Left renal cortex interstitium (tissue), 4 donors: Measurements from ENCODE around the gene MAP4. TPM values are rescaled to one million over a fixed set of nuclear protein-coding genes. Genes with fewer than 3 reads are reported as not detected.

Experiments
- DNase-seq, 4 donors: peaks; one replicate each; pipeline ENCODE4 v3.0.0-alpha.2; 2013; ENCODE audit warnings: low read depth in 4 of 4, low spot score in 2 of 4, missing footprints in 1 of 4
- polyA plus RNA-seq, 4 donors: library from polyadenylated mRNA; unstranded; fragments of 120-200 nt; gene quantifications; one replicate each; pipeline ENCODE4 v1.2.1, GENCODE V29; 2013; ENCODE audit not compliant: insufficient read length in 4 of 4

The MAP4 gene
- polyA plus RNA-seq, 4 donors = 165 to 180 (median 176) TPM

- DNase-seq = no peak
These were observed 145.4 kb downstream of the MAP4 start for GRCh38 chr3:47870702-47871260.

GRCh38 chr3:47870156-47870555 is 146.1 kb downstream of the MAP4 start:
- DNase-seq = no peak

GRCh38 chr3:47868306-47868705 is 147.9 kb downstream of the MAP4 start:
- DNase-seq = no peak

- DNase-seq = no peak
These were observed 148.7 kb downstream of the MAP4 start for GRCh38 chr3:47867451-47868044.

- DNase-seq = no peak
These were observed 151.0 kb downstream of the MAP4 start for GRCh38 chr3:47865192-47865591.

- no peak for DNase-seq
These were observed 152.7 kb downstream of the MAP4 start for GRCh38 chr3:47863391-47864128.

GRCh38 chr3:47859956-47860605 is 156.1 kb downstream of the MAP4 start:
- no peak for DNase-seq

GRCh38 chr3:47857151-47857550 is 159.1 kb downstream of the MAP4 start:
- no peak for DNase-seq

GRCh38 chr3:47856669-47857068 is 159.5 kb downstream of the MAP4 start:
- no peak for DNase-seq

GRCh38 chr3:47855461-47856383 is 160.5 kb downstream of the MAP4 start:
- DNase-seq = no peak

- DNase-seq = no peak
These were observed 161.3 kb downstream of the MAP4 start for GRCh38 chr3:47854720-47855455.

GRCh38 chr3:47854267-47854666 is 161.9 kb downstream of the MAP4 start:
- no peak for DNase-seq

GRCh38 chr3:47852604-47853602 is 163.3 kb downstream of the MAP4 start:
- no peak for DNase-seq

- DNase-seq = no peak
These were observed 164.2 kb downstream of the MAP4 start for GRCh38 chr3:47851888-47852603.

GRCh38 chr3:47850564-47851410 is 165.4 kb downstream of the MAP4 start:
- no peak for DNase-seq

- no peak for DNase-seq
These were observed 166.3 kb downstream of the MAP4 start for GRCh38 chr3:47849699-47850563.
